ENCODE results near the gene MSANTD3.
"Not testable (repeated sequence)": the region's sequence is repeated elsewhere in the genome, so short reads cannot be mapped to it uniquely, and the experiment has no call there.

MSANTD3 gene

DNA sequence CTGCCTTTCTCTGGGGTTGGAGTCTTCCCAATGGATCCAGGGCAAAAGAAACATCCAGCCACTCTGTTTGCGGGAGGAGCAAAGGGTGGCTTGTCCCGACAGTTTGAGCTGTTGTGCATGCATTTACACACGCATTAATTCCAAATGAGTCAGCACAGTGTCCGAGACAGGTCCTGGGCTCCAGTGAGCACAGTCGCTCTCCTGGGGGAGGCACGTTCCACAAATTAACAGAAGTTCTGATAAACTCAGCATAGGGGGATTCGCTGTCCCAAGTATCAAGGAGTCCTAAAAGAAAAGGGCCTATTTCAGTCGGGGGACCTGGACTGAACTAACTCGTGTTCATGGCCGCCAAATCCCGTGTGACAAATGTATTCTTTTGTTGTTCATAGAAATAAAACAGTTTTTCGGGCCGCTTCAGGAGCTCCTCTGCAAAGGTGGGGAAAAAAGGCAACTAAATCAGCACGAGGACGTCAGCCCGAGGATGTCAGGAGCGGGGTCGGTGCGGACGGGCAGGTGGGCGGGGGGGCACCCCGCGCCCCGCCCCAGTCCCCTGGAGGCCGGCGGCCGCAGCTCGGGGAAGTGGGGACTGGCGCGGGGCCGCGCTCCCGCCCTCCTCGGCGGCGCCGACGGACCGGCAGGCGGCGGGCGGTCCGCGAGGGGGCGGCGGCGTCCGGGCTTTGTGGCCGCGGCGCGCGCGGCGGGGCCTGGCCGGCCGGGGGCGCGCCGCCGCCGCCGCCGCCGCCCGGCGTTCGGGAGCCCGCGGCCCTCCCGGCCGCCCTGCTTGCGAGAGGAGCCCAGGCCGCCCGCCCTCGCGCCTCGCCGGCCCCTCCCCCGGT, at the start of gene MSANTD3:
MSANTD3 (plus strand) TSS at position 614 of the 836 bp plus-strand sequence. CDS start 14,796 bp downstream, outside the sequence.
- in situ Hi-C loops (cut with MboI; ENCODE audit: low sequenced_read_pairs): no loop called here

DNA sequence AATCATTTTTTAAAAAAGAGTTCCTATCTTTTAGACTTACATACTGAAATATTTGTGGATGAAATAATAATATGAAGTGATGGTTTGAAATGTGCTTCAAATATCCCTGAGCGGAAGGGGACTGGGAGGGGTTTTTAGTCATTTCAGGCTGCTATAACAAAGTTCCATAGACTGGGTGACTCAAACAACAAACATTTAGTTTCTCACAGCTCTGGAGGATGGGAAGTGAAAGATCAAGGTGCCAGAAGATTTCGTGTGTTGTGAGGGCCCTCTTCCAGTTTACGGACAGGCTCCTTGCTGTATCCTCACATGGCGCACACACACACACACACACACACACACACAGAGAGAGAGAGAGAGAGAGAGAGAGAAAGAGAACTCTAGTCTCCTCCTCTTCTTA, 47.1 kb upstream of the MSANTD3 start:
- in situ Hi-C loops (cut with MboI; ENCODE audit: low sequenced_read_pairs): no loop called here

GRCh38 chr9:100392989-100393388, 34.0 kb upstream of the MSANTD3 start:
- in situ Hi-C loops (cut with MboI; ENCODE audit: low sequenced_read_pairs): not testable (repeated sequence)

DNA sequence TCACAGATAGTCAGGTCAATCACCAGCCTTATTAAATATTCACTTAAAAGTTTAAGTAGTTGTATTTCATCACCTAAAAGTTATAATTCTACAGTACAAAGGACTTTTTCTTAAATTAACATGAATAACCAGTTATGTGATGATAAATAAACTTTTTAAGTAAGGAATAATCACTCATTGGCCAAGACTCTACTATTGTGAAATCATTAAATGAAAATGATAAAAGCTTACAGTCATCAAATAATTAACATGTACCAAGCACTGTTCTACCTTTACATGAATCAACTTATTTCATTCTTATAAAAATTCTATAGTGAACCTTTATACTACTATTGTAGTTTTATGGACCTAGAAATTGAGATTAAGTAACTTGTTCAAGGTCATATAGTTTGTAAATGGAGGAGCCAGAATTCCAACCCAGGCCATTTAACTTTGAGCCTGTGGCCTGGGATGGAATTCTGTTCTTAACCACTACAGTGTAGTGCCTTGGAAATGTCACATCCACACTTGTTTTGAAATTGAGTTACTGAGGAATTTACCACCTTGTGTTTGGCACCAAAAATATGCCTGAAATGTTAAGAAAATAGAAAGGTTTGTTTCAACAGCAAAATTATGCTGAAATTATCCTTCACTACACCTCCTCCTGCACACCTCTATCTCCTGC, 32.8 kb upstream of the MSANTD3 start:
- in situ Hi-C loops (cut with MboI; ENCODE audit: low sequenced_read_pairs): no loop called here

DNA sequence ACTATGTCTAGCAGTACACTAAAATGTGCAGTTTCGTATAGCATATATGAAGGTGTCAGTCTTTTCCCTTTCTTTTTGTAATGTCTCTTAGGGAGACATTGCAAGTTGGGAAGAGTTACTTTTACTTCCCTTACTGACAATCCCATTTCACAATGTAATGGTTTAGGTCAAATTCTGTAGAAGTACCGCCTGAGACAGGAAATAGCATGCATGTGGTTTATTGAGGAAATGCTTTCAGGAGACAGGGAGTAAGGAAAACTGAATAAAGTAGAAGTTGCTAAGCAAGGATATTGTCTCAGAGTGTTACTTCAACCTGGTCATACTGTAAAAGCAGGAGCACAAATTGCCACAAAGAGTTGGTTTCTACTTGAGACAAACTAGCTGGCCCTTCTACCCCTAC, 32.1 kb upstream of the MSANTD3 start:
- in situ Hi-C loops (cut with MboI; ENCODE audit: low sequenced_read_pairs): no loop called here

- in situ Hi-C loops (cut with MboI; ENCODE audit: low sequenced_read_pairs): no loop called here
Measured at GRCh38 chr9:100396769-100397168, 30.2 kb upstream of the MSANTD3 start.

GRCh38 chr9:100397529-100398266, 29.2 kb upstream of the MSANTD3 start:
- in situ Hi-C loops (cut with MboI; ENCODE audit: low sequenced_read_pairs): no loop called here

DNA sequence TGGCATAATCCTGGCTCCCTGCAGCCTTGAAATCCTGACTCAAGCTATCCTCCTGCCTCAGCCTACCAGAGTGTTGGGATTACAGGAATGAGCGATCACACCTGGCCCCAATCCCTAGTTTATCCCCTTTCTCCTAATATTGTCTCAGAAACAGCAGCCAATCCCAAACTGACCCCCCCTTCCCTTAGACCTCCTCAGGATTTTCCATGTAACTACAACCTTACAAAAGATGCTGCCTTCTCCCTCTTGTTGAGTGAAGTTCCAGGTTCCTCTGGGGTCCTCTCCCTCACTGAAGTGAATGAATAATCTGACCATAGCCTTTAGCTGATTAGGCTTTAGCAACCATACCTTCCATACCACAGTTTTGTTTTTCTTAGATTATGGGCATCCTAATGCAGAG, 25.9 kb upstream of the MSANTD3 start:
- in situ Hi-C loops (cut with MboI; ENCODE audit: low sequenced_read_pairs): no loop called here

- in situ Hi-C loops (cut with MboI; ENCODE audit: low sequenced_read_pairs): no loop called here
Measured at GRCh38 chr9:100406962-100407361, 20.0 kb upstream of the MSANTD3 start.

GRCh38 chr9:100408546-100409175, 18.3 kb upstream of the MSANTD3 start:
- in situ Hi-C loops (cut with MboI; ENCODE audit: low sequenced_read_pairs): no loop called here

DNA sequence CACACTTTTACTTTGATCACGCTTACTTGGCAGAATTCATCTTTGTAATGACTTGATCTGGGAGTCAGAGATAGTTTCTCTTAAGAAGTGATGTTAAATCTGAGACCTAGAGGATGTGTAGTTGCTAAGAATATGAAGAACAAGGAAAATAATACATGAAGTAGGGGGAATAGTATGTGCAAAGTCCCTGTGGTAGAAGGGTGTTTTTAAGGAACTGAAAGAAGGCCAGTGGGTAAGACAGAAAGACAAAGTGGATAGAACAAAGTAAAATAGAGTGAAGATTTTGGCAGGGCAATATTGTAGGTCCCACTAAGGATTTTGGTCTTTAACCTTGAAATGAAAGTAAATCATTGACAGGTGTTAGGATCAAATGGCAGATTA, 17.8 kb upstream of the MSANTD3 start:
- in situ Hi-C loops (cut with MboI; ENCODE audit: low sequenced_read_pairs): no loop called here

- in situ Hi-C loops (cut with MboI; ENCODE audit: low sequenced_read_pairs): no loop called here
Measured at GRCh38 chr9:100411472-100412283, 15.3 kb upstream of the MSANTD3 start.

DNA sequence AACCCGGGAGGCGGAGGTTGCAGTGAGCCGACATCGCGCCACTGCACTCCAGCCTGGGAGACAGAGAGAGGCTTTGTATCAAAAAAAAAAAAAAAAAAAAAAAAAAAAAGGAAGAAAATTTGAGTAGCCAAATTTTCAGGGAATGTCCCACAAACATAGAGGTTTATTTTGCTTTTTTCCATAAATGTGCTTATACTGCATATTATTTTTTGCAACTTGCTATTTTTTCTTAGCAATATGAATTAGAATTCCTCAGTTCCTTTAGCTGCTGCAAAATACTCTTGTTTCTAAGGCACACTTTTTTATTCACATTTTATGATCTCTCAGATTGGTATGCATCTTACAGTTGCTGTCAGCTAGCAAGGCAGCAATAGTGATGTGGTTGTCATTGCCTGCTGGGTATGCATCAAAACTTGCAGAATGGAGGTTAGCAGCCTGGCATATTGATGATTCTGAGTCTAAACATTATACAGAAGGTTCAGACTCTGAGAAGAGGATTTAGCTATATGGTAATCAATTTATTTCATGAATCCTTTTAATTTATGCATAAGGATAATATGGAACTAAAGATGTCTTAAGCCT, 13.0 kb upstream of the MSANTD3 start:
- in situ Hi-C loops (cut with MboI; ENCODE audit: low sequenced_read_pairs): no loop called here

- in situ Hi-C loops (cut with MboI; ENCODE audit: low sequenced_read_pairs): no loop called here
Measured at GRCh38 chr9:100417815-100418214, 9.1 kb upstream of the MSANTD3 start.

GRCh38 chr9:100419166-100419565, 7.8 kb upstream of the MSANTD3 start:
- in situ Hi-C loops (cut with MboI; ENCODE audit: low sequenced_read_pairs): no loop called here

GRCh38 chr9:100421116-100421515, 5.8 kb upstream of the MSANTD3 start:
- in situ Hi-C loops (cut with MboI; ENCODE audit: low sequenced_read_pairs): not testable (repeated sequence)

DNA sequence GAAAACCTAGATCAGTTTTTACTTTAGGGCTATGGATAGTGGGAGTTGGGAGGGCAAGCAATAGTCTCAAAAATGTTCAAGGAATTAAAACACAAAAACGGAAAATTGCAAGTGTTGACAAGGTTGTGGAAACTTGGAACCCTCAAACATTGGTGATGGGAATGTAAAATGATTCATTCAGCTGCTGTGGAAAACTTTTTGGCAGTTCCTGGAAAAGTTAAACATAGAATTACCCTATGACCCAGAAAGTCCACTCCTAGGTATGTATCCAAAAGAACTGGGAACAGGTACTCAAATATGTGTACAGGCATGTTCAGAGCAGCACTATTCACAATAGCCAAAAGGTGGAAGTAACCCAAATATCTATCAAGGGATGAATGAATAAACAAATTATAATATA, 1.2 kb upstream of the MSANTD3 start:
- in situ Hi-C loops (cut with MboI; ENCODE audit: low sequenced_read_pairs): no loop called here

GRCh38 chr9:100426189-100426529, 784 bp upstream of the MSANTD3 start:
- in situ Hi-C loops (cut with MboI; ENCODE audit: low sequenced_read_pairs): no loop called here

- in situ Hi-C loops (cut with MboI; ENCODE audit: low sequenced_read_pairs): no loop called here
Measured at GRCh38 chr9:100427366-100428263, 672 bp downstream of the MSANTD3 start.

All from HL-60/S4 (cell line).